Measurements from ENCODE around the gene TMTC2. TPM values are rescaled to one million over a fixed set of nuclear protein-coding genes. Genes with fewer than 3 reads are reported as not detected.

Gene TMTC2
- total RNA-seq, 1 donor: 7.2 TPM

DNA sequence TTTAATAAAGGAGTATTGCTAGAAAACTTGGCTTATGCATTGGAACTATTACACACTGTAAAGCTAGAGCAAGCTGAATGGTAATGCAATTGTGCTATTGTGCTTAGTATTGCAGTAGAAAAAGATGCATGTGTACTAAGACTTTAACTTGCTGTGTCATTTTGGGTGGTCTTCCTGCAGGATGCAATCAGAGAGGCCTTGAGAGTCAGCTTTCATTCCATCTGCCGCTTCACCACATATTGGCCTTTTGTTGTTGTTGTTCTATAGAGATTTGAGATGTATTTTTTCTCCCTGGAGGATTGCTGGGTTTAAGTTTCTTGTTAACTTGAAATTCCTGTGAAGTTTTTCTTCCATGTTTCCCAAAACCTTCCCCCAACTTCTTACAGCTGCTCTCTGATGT, 449.7 kb downstream of the TMTC2 start:
- H3K27me3 ChIP-seq (ENCODE audit: insufficient read depth, low read length): no peaks in the 10 kb centered on the region
- no peak overlapping the region for H3K4me3 ChIP-seq (ENCODE audit: low read length)
- H3K4me1 ChIP-seq (ENCODE audit: insufficient read depth, low read length): no peaks in the 10 kb centered on the region
- H3K9me3 ChIP-seq (ENCODE audit: low read depth, low read length): no peaks in the 10 kb centered on the region

DNA sequence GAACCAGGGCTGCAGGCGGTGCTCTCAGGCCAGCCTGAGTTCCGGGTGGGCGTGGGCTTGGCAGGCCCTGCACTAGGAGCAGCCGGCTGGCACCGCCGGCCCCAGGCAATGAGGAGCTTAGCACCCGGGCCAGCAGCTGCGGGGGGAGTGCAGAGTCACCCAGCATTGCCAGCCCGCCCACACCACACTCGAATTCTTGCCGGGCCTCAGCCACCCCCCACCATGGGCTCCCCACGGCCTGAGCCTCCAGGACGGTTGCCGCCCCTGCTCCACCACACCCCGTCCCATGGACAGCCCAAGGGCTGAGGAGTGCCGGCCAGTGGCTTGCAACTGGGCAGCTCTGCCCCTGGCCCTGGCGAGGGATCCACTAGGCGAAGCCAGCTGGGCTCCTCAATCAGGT, 453.4 kb downstream of the TMTC2 start:
- Histone ChIP-seq H3K4me3 (ENCODE audit: low read length) (no peak overlapping the region), H3K4me1 (ENCODE audit: insufficient read depth, low read length) (no peaks in the 10 kb centered on the region), H3K27me3 (ENCODE audit: insufficient read depth, low read length) (no peaks in the 10 kb centered on the region), H3K9me3 (ENCODE audit: low read depth, low read length) (no peaks in the 10 kb centered on the region)

DNA sequence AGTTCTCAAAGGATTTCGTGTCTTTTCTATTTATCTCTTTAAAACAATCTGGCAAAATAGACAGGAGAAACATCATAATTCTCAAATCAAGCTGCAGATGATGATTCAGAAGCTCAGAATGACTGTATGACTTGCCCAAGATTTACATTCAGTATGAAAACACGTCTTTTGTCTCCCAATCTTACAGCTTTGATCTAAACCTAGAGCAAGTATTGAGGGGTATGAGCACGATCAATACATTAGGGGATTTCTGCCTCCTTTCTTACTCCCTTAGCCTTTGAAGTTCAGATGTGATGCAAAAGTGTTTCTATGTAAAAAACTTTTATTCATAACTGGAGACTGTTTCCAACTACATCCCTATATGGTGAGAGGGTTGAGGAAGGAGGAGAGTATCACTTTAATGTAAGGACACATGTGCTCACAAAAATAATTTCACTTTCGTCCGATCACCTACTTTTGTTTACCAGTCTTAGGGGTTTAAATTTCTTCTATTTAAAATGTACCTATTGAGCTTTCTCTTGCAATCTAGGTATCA, 454.8 kb downstream of the TMTC2 start:
- no peak overlapping the region for H3K4me3 ChIP-seq (ENCODE audit: low read length)
- H3K9me3 ChIP-seq (ENCODE audit: low read depth, low read length): no peaks in the 10 kb centered on the region
- H3K27me3 ChIP-seq (ENCODE audit: insufficient read depth, low read length): no peaks in the 10 kb centered on the region
- H3K4me1 ChIP-seq (ENCODE audit: insufficient read depth, low read length): no peaks in the 10 kb centered on the region

DNA sequence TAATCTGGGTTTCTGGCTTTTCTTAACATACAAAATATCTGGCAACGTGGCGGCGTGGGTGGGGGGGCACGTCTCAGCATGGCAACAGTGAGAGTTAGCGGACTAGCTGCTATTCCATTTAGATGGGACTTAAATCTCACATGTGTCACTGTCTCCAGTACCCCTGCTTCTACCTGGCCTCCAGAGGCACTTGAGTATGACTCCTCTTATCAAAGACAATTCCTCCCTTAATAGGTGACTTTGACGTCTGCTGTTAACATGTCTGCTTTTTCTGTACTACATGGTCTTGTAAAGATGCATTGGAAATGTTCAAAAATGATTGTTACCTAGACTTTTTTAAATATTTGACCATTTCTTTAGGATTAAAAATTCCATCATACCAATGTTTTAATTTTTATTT, 456.2 kb downstream of the TMTC2 start:
- H3K9me3 ChIP-seq (ENCODE audit: low read depth, low read length): no peaks in the 10 kb centered on the region

DNA sequence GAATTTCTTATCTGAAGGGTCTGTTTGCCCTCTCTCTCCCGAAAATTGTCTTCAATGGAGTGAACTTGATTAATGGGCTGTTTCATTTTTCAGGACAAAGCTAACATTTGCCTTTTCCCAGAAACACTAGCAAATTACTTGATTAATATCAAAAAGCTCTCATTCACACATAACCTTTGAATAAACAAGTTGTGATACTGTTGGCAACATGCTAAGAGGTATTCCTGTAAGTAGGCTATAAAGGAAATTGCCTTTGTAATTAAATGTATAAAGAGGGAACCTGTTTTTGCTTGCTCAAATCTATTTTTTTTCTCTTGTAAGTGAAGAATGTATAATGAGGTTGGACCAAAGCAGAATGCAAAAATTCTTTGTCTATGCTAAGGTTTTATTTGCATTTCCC, 457.2 kb downstream of the TMTC2 start:
- no peak overlapping the region for H3K4me3 ChIP-seq (ENCODE audit: low read length)
- no peaks in the 10 kb centered on the region for H3K4me1 ChIP-seq (ENCODE audit: insufficient read depth, low read length)
- no peaks in the 10 kb centered on the region for H3K9me3 ChIP-seq (ENCODE audit: low read depth, low read length)
- H3K27me3 ChIP-seq (ENCODE audit: insufficient read depth, low read length): no peaks in the 10 kb centered on the region

More for the DNA sequence above, 456.2 kb downstream of the TMTC2 start:
- no peaks in the 10 kb centered on the region for H3K4me1 ChIP-seq (ENCODE audit: insufficient read depth, low read length)
- H3K4me3 ChIP-seq (ENCODE audit: low read length): no peak overlapping the region
- H3K27me3 ChIP-seq (ENCODE audit: insufficient read depth, low read length): no peaks in the 10 kb centered on the region

DNA sequence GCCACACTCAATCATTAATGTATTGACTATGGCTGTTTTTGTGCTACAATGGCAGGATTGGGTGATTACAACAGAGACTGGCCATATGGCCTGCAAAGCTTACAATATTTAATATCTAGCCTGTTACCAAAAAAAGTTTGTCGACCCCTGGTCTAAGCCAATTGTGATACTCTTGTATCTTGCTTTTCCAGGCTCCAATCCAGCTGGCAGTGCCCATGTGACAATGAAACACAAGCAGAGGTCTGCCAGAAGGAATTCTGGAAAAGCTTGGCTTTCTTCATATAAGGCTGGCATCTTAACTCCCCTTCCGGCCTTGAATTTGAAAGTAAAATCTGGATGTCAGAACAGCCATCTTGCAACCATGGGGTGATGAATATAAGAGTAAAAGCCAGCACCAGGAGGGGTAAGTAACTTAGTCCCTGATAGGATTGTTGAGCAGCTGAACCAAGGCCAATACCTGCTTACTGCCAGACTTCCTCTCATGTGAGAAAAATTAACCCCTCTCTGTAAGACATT, 458.7 kb downstream of the TMTC2 start:
- no peaks in the 10 kb centered on the region for H3K9me3 ChIP-seq (ENCODE audit: low read depth, low read length)
- no peak overlapping the region for H3K4me3 ChIP-seq (ENCODE audit: low read length)

GRCh38 chr12:83147341-83147740, 460.6 kb downstream of the TMTC2 start:
- H3K4me1 ChIP-seq (ENCODE audit: insufficient read depth, low read length): no peaks in the 10 kb centered on the region
- H3K4me3 ChIP-seq (ENCODE audit: low read length): no peak overlapping the region
- H3K27me3 ChIP-seq (ENCODE audit: insufficient read depth, low read length): no peaks in the 10 kb centered on the region
- no peaks in the 10 kb centered on the region for H3K9me3 ChIP-seq (ENCODE audit: low read depth, low read length)

More for the DNA sequence above, 458.7 kb downstream of the TMTC2 start:
- Histone ChIP-seq H3K27me3 (ENCODE audit: insufficient read depth, low read length) (no peaks in the 10 kb centered on the region), H3K4me1 (ENCODE audit: insufficient read depth, low read length) (no peaks in the 10 kb centered on the region)

- H3K4me3 ChIP-seq (ENCODE audit: low read length): no peak overlapping the region
- H3K4me1 ChIP-seq (ENCODE audit: insufficient read depth, low read length): no peaks in the 10 kb centered on the region
- H3K27me3 ChIP-seq (ENCODE audit: insufficient read depth, low read length): no peaks in the 10 kb centered on the region
- H3K9me3 ChIP-seq (ENCODE audit: low read depth, low read length): no peaks in the 10 kb centered on the region
These were observed 463.3 kb downstream of the TMTC2 start for GRCh38 chr12:83149987-83150386.

- H3K9me3 ChIP-seq (ENCODE audit: low read depth, low read length): no peaks in the 10 kb centered on the region
- H3K4me3 ChIP-seq (ENCODE audit: low read length): no peak overlapping the region
- H3K4me1 ChIP-seq (ENCODE audit: insufficient read depth, low read length): no peaks in the 10 kb centered on the region
- H3K27me3 ChIP-seq (ENCODE audit: insufficient read depth, low read length): no peaks in the 10 kb centered on the region
These were observed 463.9 kb downstream of the TMTC2 start for GRCh38 chr12:83150465-83151189.

- no peaks in the 10 kb centered on the region for H3K9me3 ChIP-seq (ENCODE audit: low read depth, low read length)
- H3K27me3 ChIP-seq (ENCODE audit: insufficient read depth, low read length): no peaks in the 10 kb centered on the region
- no peaks in the 10 kb centered on the region for H3K4me1 ChIP-seq (ENCODE audit: insufficient read depth, low read length)
- H3K4me3 ChIP-seq (ENCODE audit: low read length): no peak overlapping the region
These were observed 466.5 kb downstream of the TMTC2 start for GRCh38 chr12:83153177-83153576.

- no peaks in the 10 kb centered on the region for H3K9me3 ChIP-seq (ENCODE audit: low read depth, low read length)
- no peaks in the 10 kb centered on the region for H3K4me1 ChIP-seq (ENCODE audit: insufficient read depth, low read length)
- H3K27me3 ChIP-seq (ENCODE audit: insufficient read depth, low read length): no peaks in the 10 kb centered on the region
- no peak overlapping the region for H3K4me3 ChIP-seq (ENCODE audit: low read length)
These were observed 470.1 kb downstream of the TMTC2 start for GRCh38 chr12:83156815-83157214.

DNA sequence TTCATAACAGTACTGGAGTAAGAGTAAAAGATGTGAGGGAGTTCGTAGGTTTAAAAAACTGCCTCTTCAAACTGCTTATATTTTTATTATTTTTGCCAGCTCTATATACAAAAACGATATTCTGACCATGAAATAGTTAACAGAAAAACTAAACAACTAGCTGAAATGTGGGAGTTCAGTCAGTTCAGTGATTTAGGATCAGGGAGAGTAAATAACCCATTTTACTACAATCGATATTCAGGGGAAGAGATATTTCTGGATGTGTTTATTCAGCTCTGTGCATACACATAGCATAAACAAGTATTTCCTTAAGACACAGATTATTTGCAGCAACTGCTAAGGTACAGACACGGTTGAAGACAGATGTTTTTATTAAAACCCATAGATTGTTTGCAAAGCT, 470.9 kb downstream of the TMTC2 start:
- H3K4me3 ChIP-seq (ENCODE audit: low read length): no peak overlapping the region
- H3K27me3 ChIP-seq (ENCODE audit: insufficient read depth, low read length): no peaks in the 10 kb centered on the region
- no peaks in the 10 kb centered on the region for H3K4me1 ChIP-seq (ENCODE audit: insufficient read depth, low read length)
- H3K9me3 ChIP-seq (ENCODE audit: low read depth, low read length): no peaks in the 10 kb centered on the region

DNA sequence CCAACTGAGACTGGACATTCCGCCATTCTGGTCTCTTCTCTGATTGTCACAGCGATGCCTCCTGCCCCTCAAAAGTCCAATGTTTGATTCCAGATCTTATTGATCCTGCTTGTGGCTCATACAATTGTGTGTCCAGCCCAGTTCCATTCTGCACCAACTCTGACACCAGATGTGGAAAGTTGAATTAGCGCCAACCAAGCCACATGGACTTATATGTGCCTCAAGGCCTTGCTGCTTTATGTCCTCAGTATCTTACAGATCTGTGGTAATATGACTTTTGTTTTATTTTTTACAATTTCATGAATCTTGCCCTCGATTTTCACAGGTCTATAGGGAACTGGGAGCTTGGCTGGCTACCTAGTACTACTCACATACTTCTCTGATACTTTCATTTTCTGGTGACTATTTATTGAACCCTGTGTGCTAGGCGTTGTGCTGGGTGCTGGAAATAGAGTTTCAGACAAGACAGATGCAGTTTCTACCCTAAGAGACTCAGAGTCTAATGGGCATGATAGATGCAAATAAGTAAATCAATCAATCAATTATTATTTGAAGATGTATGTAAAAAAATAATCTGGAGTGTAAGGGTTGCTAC, 472.0 kb downstream of the TMTC2 start:
- H3K27me3 ChIP-seq (ENCODE audit: insufficient read depth, low read length): no peaks in the 10 kb centered on the region
- H3K9me3 ChIP-seq (ENCODE audit: low read depth, low read length): no peaks in the 10 kb centered on the region
- no peak overlapping the region for H3K4me3 ChIP-seq (ENCODE audit: low read length)
- no peaks in the 10 kb centered on the region for H3K4me1 ChIP-seq (ENCODE audit: insufficient read depth, low read length)

DNA sequence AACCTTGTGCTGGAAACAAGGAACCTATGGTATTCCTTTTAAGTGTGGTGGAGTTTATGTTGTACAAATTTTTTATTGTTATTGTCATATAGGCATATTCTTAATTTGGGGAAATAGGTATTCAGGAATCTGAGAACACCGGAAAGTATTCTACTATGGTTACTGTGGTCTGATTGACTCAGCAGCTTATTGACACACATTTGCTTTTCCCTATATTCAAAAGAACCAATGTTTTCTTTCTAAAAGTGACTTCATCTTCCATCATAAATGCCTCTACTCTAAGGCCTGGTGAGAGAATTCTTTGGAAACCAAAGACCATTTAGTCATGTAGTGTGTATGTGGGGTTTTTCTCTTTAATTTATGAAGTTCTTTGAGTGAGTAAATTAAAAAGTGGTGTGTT, 474.8 kb downstream of the TMTC2 start:
- no peak overlapping the region for H3K4me3 ChIP-seq (ENCODE audit: low read length)

GRCh38 chr12:83168751-83169150, 482.0 kb downstream of the TMTC2 start:
- Histone ChIP-seq H3K4me3 (ENCODE audit: low read length) (no peak overlapping the region), H3K4me1 (ENCODE audit: insufficient read depth, low read length) (no peaks in the 10 kb centered on the region), H3K9me3 (ENCODE audit: low read depth, low read length) (no peaks in the 10 kb centered on the region), H3K27me3 (ENCODE audit: insufficient read depth, low read length) (no peaks in the 10 kb centered on the region)

More for the DNA sequence above, 474.8 kb downstream of the TMTC2 start:
- no peaks in the 10 kb centered on the region for H3K27me3 ChIP-seq (ENCODE audit: insufficient read depth, low read length)
- no peaks in the 10 kb centered on the region for H3K4me1 ChIP-seq (ENCODE audit: insufficient read depth, low read length)
- no peaks in the 10 kb centered on the region for H3K9me3 ChIP-seq (ENCODE audit: low read depth, low read length)
